GM12878 (cell line): ENCODE data around the gene KREMEN2. TPM values are rescaled to one million over a fixed set of nuclear protein-coding genes. Genes with fewer than 3 reads are reported as not detected.

ENCODE experiments used
- ATAC-seq: fragments of 200-7000 bp; cut with Tn5 transposase; 3 replicates; pipeline ENCODE4 v1.9.1; 2020; ENCODE audit warnings: mild to moderate bottlenecking, moderate library complexity
- BruUV-seq: library from RNA; stranded (reverse); fragments of 400-500 nt; replicated peaks from 2 replicates; lab custom pipeline; 2021; lab: Mats Ljungman, UMichigan
- CTCF ChIA-PET: fragments of 300-600 bp; sonication (Branson Sonifier 250); formaldehyde crosslinking; extraction: SDS; loops from one replicate; lab custom pipeline; 2021; ENCODE audit warnings: inconsistent platforms; lab: Yijun Ruan, JAX
- POLR2A ChIA-PET: fragments of 350-600 bp; formaldehyde crosslinking; extraction: SDS; loops from one replicate; lab custom pipeline; 2021; ENCODE audit warnings: inconsistent platforms; lab: Charles Lee
- RAD21 ChIA-PET: fragments of 300-600 bp; sonication (Branson Sonifier 250); formaldehyde crosslinking; loops from one replicate; lab custom pipeline; 2023; ENCODE audit warnings: antibody characterized with exemption; ENCODE audit not compliant: unreplicated experiment; lab: Charles Lee
- SMC1A ChIA-PET: fragments of 300-600 bp; sonication (Branson Sonifier 250); formaldehyde crosslinking; loops from one replicate; lab custom pipeline; 2023; ENCODE audit not compliant: unreplicated experiment, uncharacterized antibody; lab: Charles Lee
- DNase-seq: peaks from one replicate; pipeline ENCODE4 v3.0.0-alpha.2; 2011; ENCODE audit warnings: low read depth, low spot score
- FAIRE-seq: peaks from 3 replicates; lab custom pipeline; 2011; peaks lifted over from hg19 to GRCh38; lab: Jason Lieb, UNC
- H2AFZ ChIP-seq: 2 replicates; pipeline ENCODE4 v1.6.0; 2011; ENCODE audit warnings: low read depth, low read length, control low read depth; ENCODE audit not compliant: control insufficient read depth
- H3K27ac ChIP-seq: 2 replicates; pipeline ENCODE4 v1.5.1; 2011; ENCODE audit warnings: control low read depth; ENCODE audit not compliant: control insufficient read depth, insufficient read depth
- H3K27me3 ChIP-seq, 2 experiments: replicated peaks in 1 of 2; 2 replicates each; pipeline versions ENCODE4 v1.6.0 to v1.6.1; 2011; ENCODE audit warnings: low read length in 1 of 2; ENCODE audit not compliant: control insufficient read depth in 2 of 2, insufficient read depth in 2 of 2
- H3K36me3 ChIP-seq, 2 experiments: 2 replicates each; pipeline ENCODE4 v1.5.1; 2011; ENCODE audit warnings: low read length in 1 of 2; ENCODE audit not compliant: control insufficient read depth in 2 of 2, insufficient read depth in 2 of 2
- H3K4me1 ChIP-seq: 2 replicates; pipeline ENCODE4 v1.6.1; 2011; ENCODE audit warnings: mild to moderate bottlenecking, low read length, moderate library complexity, mixed read lengths; ENCODE audit not compliant: control insufficient read depth, insufficient read depth
- H3K4me2 ChIP-seq: 2 replicates; pipeline ENCODE4 v1.6.0; 2011; ENCODE audit warnings: control low read depth; ENCODE audit not compliant: control insufficient read depth, insufficient read depth
- H3K4me3 ChIP-seq: fragments of 200-600 bp; sonication (generic); 2 replicates; pipeline ENCODE4 v1.5.1; 2016
- H3K79me2 ChIP-seq: 2 replicates; pipeline ENCODE4 v1.6.0; 2011; ENCODE audit warnings: low read length; ENCODE audit not compliant: control insufficient read depth, insufficient read depth
- H3K9ac ChIP-seq: 2 replicates; pipeline ENCODE4 v1.8.0; 2011; ENCODE audit warnings: low read length, control low read depth, mixed read lengths; ENCODE audit not compliant: control insufficient read depth, insufficient read depth
- H3K9me3 ChIP-seq: replicated peaks from 3 replicates; pipeline ENCODE4 v1.5.1; 2011; ENCODE audit warnings: mild to moderate bottlenecking, low read length; ENCODE audit not compliant: control insufficient read depth, insufficient read depth
- H4K20me1 ChIP-seq: 2 replicates; pipeline ENCODE4 v1.6.0; 2011; ENCODE audit not compliant: control insufficient read depth, insufficient read depth
- CHD2 ChIP-seq: IDR thresholded peaks from 2 replicates; pipeline ENCODE4 v1.6.1; 2011; ENCODE audit warnings: low read depth, low read length, improper control_type of control experiment, borderline replicate concordance
- EED ChIP-seq: sonication (generic); IDR thresholded peaks from 2 replicates; pipeline ENCODE4 v1.6.1; 2016; ENCODE audit warnings: antibody characterized with exemption, low read depth
- JUNB ChIP-seq: IDR thresholded peaks from 2 replicates; pipeline ENCODE4 v1.6.1; 2016; ENCODE audit warnings: antibody characterized with exemption, mild to moderate bottlenecking
- JUND ChIP-seq: IDR thresholded peaks from 2 replicates; pipeline ENCODE4 v1.6.1; 2012; ENCODE audit warnings: low read depth, mild to moderate bottlenecking, low read length, improper control_type of control experiment, moderate library complexity
- MTA3 ChIP-seq: IDR thresholded peaks from 2 replicates; pipeline ENCODE4 v1.6.1; 2012; ENCODE audit warnings: low read length, inconsistent platforms, borderline replicate concordance
- NFIC ChIP-seq: IDR thresholded peaks from 2 replicates; pipeline ENCODE4 v1.6.1; 2012; ENCODE audit warnings: low read depth, mild to moderate bottlenecking, inconsistent platforms, low read length, moderate library complexity
- POLR2A ChIP-seq: IDR thresholded peaks from 2 replicates; pipeline ENCODE4 v1.6.1; 2011; ENCODE audit warnings: low read depth, mild to moderate bottlenecking, low read length
- RAD21 ChIP-seq: IDR thresholded peaks from 2 replicates; pipeline ENCODE4 v1.6.1; 2011; ENCODE audit warnings: mild to moderate bottlenecking, low read depth, low read length, moderate library complexity; ENCODE audit not compliant: insufficient read depth
- RBBP5 ChIP-seq: fragments of 200-600 bp; sonication (generic); conservative IDR thresholded peaks from 2 replicates; pipeline ENCODE4 v1.6.1; 2016
- RELA ChIP-seq: fragments of 450-650 bp; IDR thresholded peaks from 2 replicates; pipeline ENCODE4 v1.8.0; 2014; ENCODE audit warnings: borderline replicate concordance; ENCODE audit not compliant: partially characterized antibody
- RUNX3 ChIP-seq: IDR thresholded peaks from 2 replicates; pipeline ENCODE4 v1.6.1; 2012; ENCODE audit warnings: low read length, inconsistent platforms
- SRF ChIP-seq, 2 experiments: IDR thresholded peaks; 2 replicates each; pipeline ENCODE4 v1.6.1; 2011; ENCODE audit warnings: low read depth in 2 of 2, low read length in 2 of 2, mild to moderate bottlenecking in 1 of 2, moderate library complexity in 1 of 2
- TCF7 ChIP-seq: IDR thresholded peaks from 2 replicates; pipeline ENCODE4 v1.6.1; 2014; ENCODE audit warnings: antibody characterized with exemption, borderline replicate concordance
- ZNF274 ChIP-seq: IDR thresholded peaks from one replicate; pipeline ENCODE4 v1.8.0; 2011; ENCODE audit not compliant: insufficient read length, insufficient read depth
- WGBS: methylation state at CpG from one replicate; pipeline ENCODE4 v1.1.6; 2016; ENCODE audit warnings: low lambda C conversion rate; ENCODE audit not compliant: insufficient replicate concordance, insufficient coverage; ENCODE audit errors: missing lambda C conversion rate; 5-methylcytosine and 5-hydroxymethylcytosine counted together
- in situ Hi-C: fragments of 300-500 bp; cut with MboI; formaldehyde crosslinking; loops from 9 replicates; pipeline ENCODE4 v1.14.3; 2018; ENCODE audit warnings: mixed read lengths
- intact Hi-C: fragments of 100-400 bp; cut with micrococcal nuclease; formaldehyde crosslinking; loops from one replicate; pipeline ENCODE4 v1.14.2; 2022; ENCODE audit not compliant: unreplicated experiment
- polyA plus RNA-seq, 11 experiments: library from polyadenylated mRNA; depleted of rRNA in 4 of 11; unstranded in 6 of 11; stranded (reverse) in 5 of 11; fragments of >200 nt; fragmentation: Nextera tagmentation in 4 of 11; fragmentation: Illumina TruSeq in 1 of 11; extraction: Ambion mirVana in 4 of 11; extraction: Trizol in 1 of 11; gene quantifications; 1 replicate in 1 of 11; 2 replicates in 10 of 11; pipeline versions ENCODE4 v1.2.1 to v1.2.3, GENCODE V29; 2011 to 2016; ENCODE audit warnings: inconsistent platforms in 2 of 11, missing spikeins in 2 of 11, low read depth in 1 of 11
- total RNA-seq, 4 experiments: library from RNA; depleted of rRNA in 3 of 4; stranded (reverse); fragments of >200 nt in 3 of 4; fragmentation: Illumina TruSeq in 1 of 4; extraction: Trizol in 1 of 4; gene quantifications; 2 replicates each; pipeline versions ENCODE4 v1.2.1 to v1.2.3, GENCODE V29; 2013 to 2021
- TF ChIP-seq, protein P1 (sequence below): fragments of 450-650 bp; conservative IDR thresholded peaks from 2 replicates; pipeline ENCODE4 v1.6.1; 2017; ENCODE audit warnings: mild to moderate bottlenecking, moderate library complexity

KREMEN2 gene
- total and polyA plus RNA-seq, 10 of the 15 experiments (the other 5 are each of a cell fraction or from before 2014, with no cell fraction given), result 0.06 to 3.7 (median 0.83) TPM; not detected in 2

DNA sequence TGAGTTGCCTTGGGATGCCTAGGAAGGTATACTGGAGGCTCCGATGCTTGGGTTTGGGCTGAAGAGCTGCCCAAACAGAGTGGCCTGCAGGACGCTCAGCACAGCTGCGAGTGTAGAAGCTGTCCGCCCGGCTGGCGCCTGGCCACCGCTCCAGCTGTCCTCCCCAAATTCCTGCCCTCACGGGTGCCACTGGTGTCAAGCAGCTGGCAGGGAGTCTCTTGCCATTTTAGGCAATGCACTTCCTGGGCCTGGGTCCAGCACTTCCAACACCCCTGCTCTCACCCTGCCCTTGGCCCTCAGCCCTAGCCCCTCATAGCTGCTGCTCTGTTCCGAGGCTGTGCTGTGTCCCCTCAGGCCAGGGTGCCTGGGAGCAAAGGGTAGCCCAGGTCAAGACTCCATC, 21.4 kb downstream of the KREMEN2 start:
- peaks cover 1 to 2% of the 10 kb centered on the region in 2 experiments; a peak in 1 of 4 replicates for H3K27me3 ChIP-seq
- H3K27ac ChIP-seq, result no peak overlapping the region
- ChIA-PET CTCF (interaction anchor here (1.0 kb wide), 1 partner anchor 59 kb away, joined by 3 read pairs; no protein-coding TSS in a partner anchor), RAD21 (no interaction called here), POLR2A (interaction anchor here (0.6 kb wide), 1 partner anchor 40 kb away, joined by 4 read pairs; no protein-coding TSS in a partner anchor), SMC1A (interaction anchor here (0.7 kb wide), 1 partner anchor 54 kb away, joined by 3 read pairs; no protein-coding TSS in a partner anchor)
- no peak overlapping the region for H3K4me2 ChIP-seq
- ATAC-seq, result no peak
- no peak for FAIRE-seq
- in situ Hi-C loops (no loop called here), intact Hi-C loops (no loop called here)
- TF ChIP-seq RELA (no peak), SRF (IDR thresholded peaks at IDR 0.05; ENCODE audit: low read depth in 2 of 2, low read length in 2 of 2) (0 out of 4 replicates have a peak, but pooled peaks of 1 of the 2 experiments have one; percentile 31), RBBP5 (no peak), RUNX3 (no peak), JUND (no peak), JUNB (no peak)
- DNase-seq, result no peak
- H3K4me3 ChIP-seq, result no peak overlapping the region
- H3K79me2 ChIP-seq, result no peaks in the 10 kb centered on the region
- no TSS peak for BruUV-seq
- no peaks in the 10 kb centered on the region for H4K20me1 ChIP-seq
- no peak overlapping the region for H2AFZ ChIP-seq
- H3K9ac ChIP-seq, result no peak overlapping the region
- WGBS, result 75% methylated on average over 9 of the region's 9 CpGs
- no peaks in the 10 kb centered on the region for H3K9me3 ChIP-seq
- H3K36me3 ChIP-seq, result no peaks in the 10 kb centered on the region
- no peaks in the 10 kb centered on the region for H3K4me1 ChIP-seq

DNA sequence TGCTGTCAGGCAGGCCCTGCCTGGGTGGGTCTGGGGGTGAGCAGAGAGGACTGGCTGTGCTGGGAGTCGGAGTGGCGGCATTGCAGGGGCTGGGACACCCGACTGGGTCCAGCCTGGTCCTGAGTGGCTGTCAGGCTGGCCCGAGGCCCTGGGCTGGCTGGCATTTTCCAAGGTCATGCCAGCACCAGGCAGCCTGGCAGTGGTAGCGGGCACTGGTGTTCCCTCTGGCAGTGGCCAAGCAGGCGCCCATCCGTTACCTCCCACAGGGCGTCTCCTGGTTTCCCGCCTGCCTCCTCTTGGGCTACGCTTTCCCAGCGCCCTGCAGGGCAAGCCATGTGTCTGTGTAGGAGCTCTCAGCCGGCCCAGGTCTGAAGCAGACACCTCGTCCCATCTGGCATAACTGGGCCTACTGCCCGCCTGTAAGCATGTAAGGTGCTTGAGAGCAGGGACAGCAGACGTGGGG, 21.8 kb downstream of the KREMEN2 start:
- Histone ChIP-seq H3K9ac (no peak overlapping the region), H3K79me2 (no peaks in the 10 kb centered on the region), H3K4me1 (no peaks in the 10 kb centered on the region), H4K20me1 (no peaks in the 10 kb centered on the region), H3K27me3 (peaks cover 2 to 4% of the 10 kb centered on the region in 2 experiments; a peak in 1 of 4 replicates), H2AFZ (no peak overlapping the region), H3K9me3 (no peaks in the 10 kb centered on the region), H3K27ac (no peak overlapping the region), H3K4me2 (no peak overlapping the region), H3K4me3 (no peak overlapping the region), H3K36me3 (no peaks in the 10 kb centered on the region)
- in situ Hi-C loops, result no loop called here
- ChIA-PET POLR2A (no interaction called here), SMC1A (interaction anchor here (0.7 kb wide), 1 partner anchor 55 kb away, joined by 3 read pairs; no protein-coding TSS in a partner anchor), CTCF (interaction anchor here (1.0 kb wide), 1 partner anchor 59 kb away, joined by 3 read pairs; no protein-coding TSS in a partner anchor), RAD21 (no interaction called here)
- no TSS peak for BruUV-seq
- intact Hi-C loops, result no loop called here
- DNase-seq (no peak), ATAC-seq (no peak), FAIRE-seq (no peak)
- TF ChIP-seq TCF7 (no peak), EED (no peak), MTA3 (no peak), CHD2 (no peak), POLR2A (no peak), NFIC (no peak), RAD21 (no peak), ZNF274 (no peak)
- TF ChIP-seq, protein P1, sequence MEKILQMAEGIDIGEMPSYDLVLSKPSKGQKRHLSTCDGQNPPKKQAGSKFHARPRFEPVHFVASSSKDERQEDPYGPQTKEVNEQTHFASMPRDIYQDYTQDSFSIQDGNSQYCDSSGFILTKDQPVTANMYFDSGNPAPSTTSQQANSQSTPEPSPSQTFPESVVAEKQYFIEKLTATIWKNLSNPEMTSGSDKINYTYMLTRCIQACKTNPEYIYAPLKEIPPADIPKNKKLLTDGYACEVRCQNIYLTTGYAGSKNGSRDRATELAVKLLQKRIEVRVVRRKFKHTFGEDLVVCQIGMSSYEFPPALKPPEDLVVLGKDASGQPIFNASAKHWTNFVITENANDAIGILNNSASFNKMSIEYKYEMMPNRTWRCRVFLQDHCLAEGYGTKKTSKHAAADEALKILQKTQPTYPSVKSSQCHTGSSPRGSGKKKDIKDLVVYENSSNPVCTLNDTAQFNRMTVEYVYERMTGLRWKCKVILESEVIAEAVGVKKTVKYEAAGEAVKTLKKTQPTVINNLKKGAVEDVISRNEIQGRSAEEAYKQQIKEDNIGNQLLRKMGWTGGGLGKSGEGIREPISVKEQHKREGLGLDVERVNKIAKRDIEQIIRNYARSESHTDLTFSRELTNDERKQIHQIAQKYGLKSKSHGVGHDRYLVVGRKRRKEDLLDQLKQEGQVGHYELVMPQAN, result no peak
- WGBS, result 30% methylated on average over 14 of the region's 15 CpGs
